MM.1S (cell line): ENCODE results near the gene NOXRED1.

Source experiments
- DNase-seq: peaks from one replicate; pipeline ENCODE4 v3.0.0-alpha.2; 2015
- H2AFZ ChIP-seq: fragments of 300-600 bp; sonication (generic); 2 replicates; pipeline ENCODE4 v1.6.0; 2016; ENCODE audit warnings: antibody characterized with exemption, low read length
- H3F3A ChIP-seq: fragments of 300-600 bp; sonication (generic); 2 replicates; pipeline ENCODE4 v1.6.1; 2016; ENCODE audit warnings: mild to moderate bottlenecking, antibody characterized with exemption, low read length, moderate library complexity, mixed read lengths; ENCODE audit not compliant: insufficient read depth
- H3K27ac ChIP-seq: fragments of 300-600 bp; sonication (generic); 2 replicates; pipeline ENCODE4 v1.5.1; 2016; ENCODE audit warnings: mild to moderate bottlenecking, low read length
- H3K27me3 ChIP-seq: fragments of 300-600 bp; sonication (generic); replicated peaks from 2 replicates; pipeline ENCODE4 v1.6.0; 2016; ENCODE audit warnings: low read length; ENCODE audit not compliant: insufficient read depth
- H3K36me3 ChIP-seq: fragments of 300-600 bp; sonication (generic); replicated peaks from 2 replicates; pipeline ENCODE4 v1.6.1; 2016; ENCODE audit warnings: mild to moderate bottlenecking, low read length, mixed read lengths; ENCODE audit not compliant: insufficient read depth
- H3K4me1 ChIP-seq: fragments of 300-600 bp; sonication (generic); 2 replicates; pipeline ENCODE4 v1.6.1; 2016; ENCODE audit warnings: low read length, mixed read lengths
- H3K4me2 ChIP-seq: fragments of 300-600 bp; sonication (generic); 2 replicates; pipeline ENCODE4 v1.6.0; 2016; ENCODE audit warnings: low read depth, low read length
- H3K4me3 ChIP-seq: fragments of 300-600 bp; sonication (generic); 2 replicates; pipeline ENCODE4 v1.5.1; 2016; ENCODE audit warnings: low read length, mixed read lengths
- H3K79me2 ChIP-seq: fragments of 300-600 bp; sonication (generic); 2 replicates; pipeline ENCODE4 v1.6.1; 2016; ENCODE audit warnings: mixed run types, low read length, mixed read lengths
- H3K9ac ChIP-seq: fragments of 300-600 bp; sonication (generic); 2 replicates; pipeline ENCODE4 v1.6.1; 2016; ENCODE audit warnings: low read length, mixed read lengths
- H3K9me2 ChIP-seq: fragments of 300-600 bp; sonication (generic); replicated peaks from 2 replicates; pipeline ENCODE4 v1.6.1; 2016; ENCODE audit warnings: mild to moderate bottlenecking, low read length, mixed read lengths; ENCODE audit not compliant: insufficient read depth
- H3K9me3 ChIP-seq: fragments of 300-600 bp; sonication (generic); replicated peaks from 2 replicates; pipeline ENCODE4 v1.6.1; 2016; ENCODE audit warnings: mild to moderate bottlenecking, low read length, mixed read lengths; ENCODE audit not compliant: insufficient read depth
- H4K20me1 ChIP-seq: fragments of 300-600 bp; sonication (generic); 2 replicates; pipeline ENCODE4 v1.6.1; 2016; ENCODE audit warnings: mild to moderate bottlenecking, low read length, moderate library complexity, mixed read lengths; ENCODE audit not compliant: insufficient read depth
- CTCF ChIP-seq: fragments of 300-600 bp; sonication (generic); IDR thresholded peaks from 2 replicates; pipeline ENCODE4 v1.5.1; 2016; ENCODE audit warnings: antibody characterized with exemption, low read length, mixed read lengths
- EZH2 ChIP-seq: fragments of 300-600 bp; sonication (generic); optimal IDR thresholded peaks from 2 replicates; pipeline ENCODE3; 2017; ENCODE audit warnings: low read depth, mild to moderate bottlenecking, antibody characterized with exemption, low read length, mixed read lengths
- EZH2phosphoT487 ChIP-seq: fragments of 300-600 bp; sonication (generic); IDR thresholded peaks from 2 replicates; pipeline ENCODE4 v1.6.1; 2018; ENCODE audit warnings: antibody characterized with exemption, low read length

Gene NOXRED1

GRCh38 chr14:77409131-77409533 lies 14.2 kb downstream of the NOXRED1 start:
- no peak for DNase-seq
- H3K4me1 ChIP-seq, result no peaks in the 10 kb centered on the region
- H3K4me2 ChIP-seq, result no peak overlapping the region
- H3K9me3 ChIP-seq, result no peaks in the 10 kb centered on the region
- H3K79me2 ChIP-seq, result no peaks in the 10 kb centered on the region
- no peak overlapping the region for H3K4me3 ChIP-seq
- H3K9ac ChIP-seq, result no peak overlapping the region
- H3K27ac ChIP-seq, result no peak overlapping the region
- no peaks in the 10 kb centered on the region for H3K9me2 ChIP-seq
- no peaks in the 10 kb centered on the region for H3K27me3 ChIP-seq
- TF ChIP-seq CTCF (no peak), EZH2phosphoT487 (no peak), EZH2 (no peak)
- no peaks in the 10 kb centered on the region for H4K20me1 ChIP-seq
- H3K36me3 ChIP-seq, result no peaks in the 10 kb centered on the region
- H2AFZ ChIP-seq, result no peak overlapping the region
- no peaks in the 10 kb centered on the region for H3F3A ChIP-seq

- H3K9me2 ChIP-seq, result no peaks in the 10 kb centered on the region
- no peaks in the 10 kb centered on the region for H3K9me3 ChIP-seq
- H3K9ac ChIP-seq, result no peak overlapping the region
- no peaks in the 10 kb centered on the region for H3F3A ChIP-seq
- no peak overlapping the region for H2AFZ ChIP-seq
- no peaks in the 10 kb centered on the region for H3K27me3 ChIP-seq
- H4K20me1 ChIP-seq, result no peaks in the 10 kb centered on the region
- no peak overlapping the region for H3K4me2 ChIP-seq
- no peaks in the 10 kb centered on the region for H3K36me3 ChIP-seq
- no peak for TF ChIP-seq EZH2
- no peak for TF ChIP-seq EZH2phosphoT487
- TF ChIP-seq CTCF, result no peak
- H3K27ac ChIP-seq, result no peak overlapping the region
- no peak for DNase-seq
- H3K4me1 ChIP-seq, result no peaks in the 10 kb centered on the region
- no peaks in the 10 kb centered on the region for H3K79me2 ChIP-seq
- no peak overlapping the region for H3K4me3 ChIP-seq
Measured at GRCh38 chr14:77407158-77407557, 16.2 kb downstream of the NOXRED1 start.

- no peak for DNase-seq
- Histone ChIP-seq H3K27me3 (no peaks in the 10 kb centered on the region), H3K9me3 (no peaks in the 10 kb centered on the region), H3K79me2 (no peaks in the 10 kb centered on the region), H3K27ac (no peak overlapping the region), H2AFZ (no peak overlapping the region), H3K9me2 (no peaks in the 10 kb centered on the region), H3K4me2 (no peak overlapping the region), H3K4me3 (no peak overlapping the region), H3K36me3 (no peaks in the 10 kb centered on the region), H3K9ac (no peak overlapping the region), H3F3A (no peaks in the 10 kb centered on the region), H3K4me1 (no peaks in the 10 kb centered on the region), H4K20me1 (no peaks in the 10 kb centered on the region)
- TF ChIP-seq EZH2, result no peak
- no peak for TF ChIP-seq CTCF
- no peak for TF ChIP-seq EZH2phosphoT487
Measured at GRCh38 chr14:77406718-77407117, 16.6 kb downstream of the NOXRED1 start.
